Panc1 (cell line): Measurements from ENCODE around the gene MATCAP1. TPM values are rescaled to one million over a fixed set of nuclear protein-coding genes. Genes with fewer than 3 reads are reported as not detected.

Source experiments
- ATAC-seq: fragments of 200-7000 bp; cut with Tn5 transposase; 2 replicates; pipeline ENCODE4 v1.9.1; 2020; ENCODE audit warnings: mild to moderate bottlenecking, moderate library complexity
- BruUV-seq: library from RNA; stranded (reverse); fragments of 400-500 nt; replicated peaks from 2 replicates; lab custom pipeline; 2021; lab: Mats Ljungman, UMichigan
- CTCF ChIA-PET: fragments of 300-600 bp; sonication (Branson Sonifier 250); formaldehyde crosslinking; loops from one replicate; lab custom pipeline; 2022; ENCODE audit warnings: antibody characterized with exemption; lab: Charles Lee
- POLR2A ChIA-PET: fragments of 300-600 bp; sonication (Branson Sonifier 250); formaldehyde crosslinking; loops from one replicate; lab custom pipeline; 2022; ENCODE audit warnings: antibody characterized with exemption; lab: Charles Lee
- DNase-seq: peaks from one replicate; pipeline ENCODE4 v3.0.0-alpha.2; 2010; ENCODE audit warnings: low read depth, low spot score
- H3K27ac ChIP-seq: 2 replicates; pipeline ENCODE4 v1.5.1; 2011; ENCODE audit warnings: mild to moderate bottlenecking, low read length, inconsistent platforms
- H3K27me3 ChIP-seq: fragments of 200-500 bp; sonication (Bioruptor generic); 2 replicates; pipeline ENCODE4 v1.6.0; 2014; ENCODE audit warnings: low read length, inconsistent platforms; ENCODE audit not compliant: control insufficient read depth, insufficient read depth
- H3K36me3 ChIP-seq: fragments of 200-500 bp; sonication (Bioruptor generic); 2 replicates; pipeline ENCODE4 v1.5.1; 2014; ENCODE audit warnings: inconsistent platforms, mild to moderate bottlenecking, low read length, moderate library complexity; ENCODE audit not compliant: control insufficient read depth, insufficient read depth
- H3K4me1 ChIP-seq: 2 replicates; pipeline ENCODE4 v1.5.1; 2011; ENCODE audit warnings: inconsistent platforms, mild to moderate bottlenecking, low read length, moderate library complexity; ENCODE audit not compliant: control insufficient read depth, insufficient read depth
- H3K4me3 ChIP-seq, 2 experiments: 2 replicates each; pipeline ENCODE4 v1.5.1; 2011 to 2012; ENCODE audit warnings: low read depth in 2 of 2, low read length in 2 of 2, mild to moderate bottlenecking in 2 of 2, inconsistent platforms in 1 of 2, moderate library complexity in 1 of 2
- H3K9me3 ChIP-seq: fragments of 200-500 bp; sonication (Bioruptor generic); 2 replicates; pipeline ENCODE4 v1.5.1; 2014; ENCODE audit warnings: low read depth, mild to moderate bottlenecking, inconsistent platforms, low read length, moderate library complexity; ENCODE audit not compliant: control insufficient read depth, insufficient read depth
- CTCF ChIP-seq: fragments of 450-650 bp; IDR thresholded peaks from 2 replicates; pipeline ENCODE4 v1.5.1; 2017; ENCODE audit warnings: mild to moderate bottlenecking
- POLR2AphosphoS5 ChIP-seq: IDR thresholded peaks from 2 replicates; pipeline ENCODE4 v1.6.1; 2012; ENCODE audit warnings: mild to moderate bottlenecking, low read depth, low read length, moderate library complexity
- SIN3A ChIP-seq: IDR thresholded peaks from 2 replicates; pipeline ENCODE4 v1.6.1; 2012; ENCODE audit warnings: low read depth, mild to moderate bottlenecking, low read length, moderate library complexity, borderline replicate concordance; ENCODE audit not compliant: insufficient read depth
- TCF7L2 ChIP-seq: IDR thresholded peaks from 2 replicates; pipeline ENCODE4 v1.6.1; 2011; ENCODE audit warnings: mild to moderate bottlenecking, low read depth, low read length, inconsistent platforms
- in situ Hi-C: cut with HindIII; loops from 2 replicates; pipeline ENCODE4 v1.10.0; 2016; ENCODE audit warnings: low sequenced_read_pairs, low pct_unique_long_range_greater_than_20kb
- intact Hi-C: fragments of 100-400 bp; cut with micrococcal nuclease; formaldehyde crosslinking; loops from one replicate; pipeline ENCODE4 v1.10.0; 2022; ENCODE audit not compliant: unreplicated experiment
- total RNA-seq: library from RNA; stranded (reverse); gene quantifications from one replicate; pipeline ENCODE4 v1.2.1, GENCODE V29; 2021; ENCODE audit not compliant: unreplicated experiment
- TF ChIP-seq, protein P1 (sequence below), 2 experiments: IDR thresholded peaks; 2 replicates each; pipeline ENCODE4 v1.6.1; 2011 to 2012; ENCODE audit warnings: low read depth in 2 of 2, control low read depth in 1 of 2, low read length in 1 of 2, mild to moderate bottlenecking in 1 of 2, moderate library complexity in 1 of 2; ENCODE audit not compliant: insufficient read depth in 1 of 2

The MATCAP1 gene
- total RNA-seq, 1 experiment from 2014 or later = 13.9 TPM

GRCh38 chr16:67197704-67198103 is 13.9 kb upstream of the MATCAP1 start:
- intact Hi-C loops = no loop called here
- Histone ChIP-seq H3K27ac (peak overlapping the region; percentile 23; the same call in 1 of the 2 replicates), H3K27me3 (no peaks in the 10 kb centered on the region), H3K9me3 (no peaks in the 10 kb centered on the region), H3K4me3 (no peak overlapping the region), H3K36me3 (peaks cover 10% of the 10 kb centered on the region), H3K4me1 (peaks cover 19% of the 10 kb centered on the region)
- no peak for ATAC-seq
- in situ Hi-C loops = no loop called here
- CTCF ChIA-PET = interaction anchor here (0.6 to 1.1 kb wide), 2 partner anchors 29 to 189 kb away, joined by 4 to 5 read pairs; partner anchors contain the start of gene TMEM208
- TF ChIP-seq, protein P1, sequence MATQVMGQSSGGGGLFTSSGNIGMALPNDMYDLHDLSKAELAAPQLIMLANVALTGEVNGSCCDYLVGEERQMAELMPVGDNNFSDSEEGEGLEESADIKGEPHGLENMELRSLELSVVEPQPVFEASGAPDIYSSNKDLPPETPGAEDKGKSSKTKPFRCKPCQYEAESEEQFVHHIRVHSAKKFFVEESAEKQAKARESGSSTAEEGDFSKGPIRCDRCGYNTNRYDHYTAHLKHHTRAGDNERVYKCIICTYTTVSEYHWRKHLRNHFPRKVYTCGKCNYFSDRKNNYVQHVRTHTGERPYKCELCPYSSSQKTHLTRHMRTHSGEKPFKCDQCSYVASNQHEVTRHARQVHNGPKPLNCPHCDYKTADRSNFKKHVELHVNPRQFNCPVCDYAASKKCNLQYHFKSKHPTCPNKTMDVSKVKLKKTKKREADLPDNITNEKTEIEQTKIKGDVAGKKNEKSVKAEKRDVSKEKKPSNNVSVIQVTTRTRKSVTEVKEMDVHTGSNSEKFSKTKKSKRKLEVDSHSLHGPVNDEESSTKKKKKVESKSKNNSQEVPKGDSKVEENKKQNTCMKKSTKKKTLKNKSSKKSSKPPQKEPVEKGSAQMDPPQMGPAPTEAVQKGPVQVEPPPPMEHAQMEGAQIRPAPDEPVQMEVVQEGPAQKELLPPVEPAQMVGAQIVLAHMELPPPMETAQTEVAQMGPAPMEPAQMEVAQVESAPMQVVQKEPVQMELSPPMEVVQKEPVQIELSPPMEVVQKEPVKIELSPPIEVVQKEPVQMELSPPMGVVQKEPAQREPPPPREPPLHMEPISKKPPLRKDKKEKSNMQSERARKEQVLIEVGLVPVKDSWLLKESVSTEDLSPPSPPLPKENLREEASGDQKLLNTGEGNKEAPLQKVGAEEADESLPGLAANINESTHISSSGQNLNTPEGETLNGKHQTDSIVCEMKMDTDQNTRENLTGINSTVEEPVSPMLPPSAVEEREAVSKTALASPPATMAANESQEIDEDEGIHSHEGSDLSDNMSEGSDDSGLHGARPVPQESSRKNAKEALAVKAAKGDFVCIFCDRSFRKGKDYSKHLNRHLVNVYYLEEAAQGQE (IDR thresholded peaks at IDR 0.05; ENCODE audit: insufficient read depth in 1 of 2, low read depth in 2 of 2, low read length in 1 of 2) = no peak
- TF ChIP-seq TCF7L2 = 0 out of 2 replicates have a peak, but pooled peaks have one; percentile 27
- BruUV-seq = no TSS peak
- no peak for DNase-seq
- POLR2A ChIA-PET = interaction anchor here (1.0 kb wide), 1 partner anchor 11 kb away, joined by 4 read pairs; no protein-coding TSS in a partner anchor

GRCh38 chr16:67196881-67197280 is 13.1 kb upstream of the MATCAP1 start:
- ChIA-PET CTCF (no interaction called here), POLR2A (no interaction called here)
- TF ChIP-seq POLR2AphosphoS5 (no peak), TCF7L2 (no peak), CTCF (no peak), SIN3A (no peak)
- TF ChIP-seq, protein P1 (IDR thresholded peaks at IDR 0.05; ENCODE audit: insufficient read depth in 1 of 2, low read depth in 2 of 2, low read length in 1 of 2) = no peak
- peaks cover 17% of the 10 kb centered on the region for H3K36me3 ChIP-seq
- no peaks in the 10 kb centered on the region for H3K9me3 ChIP-seq
- no peaks in the 10 kb centered on the region for H3K27me3 ChIP-seq
- intact Hi-C loops (no loop called here), in situ Hi-C loops (no loop called here)
- H3K4me3 ChIP-seq = no peak overlapping the region
- peaks cover 19% of the 10 kb centered on the region for H3K4me1 ChIP-seq
- no peak for DNase-seq
- ATAC-seq = no peak
- H3K27ac ChIP-seq = no peak overlapping the region
- no TSS peak for BruUV-seq
